ENCODE results near the gene CCDC81. TPM values are rescaled to one million over a fixed set of nuclear protein-coding genes. Genes with fewer than 3 reads are reported as not detected.
A peak's percentile ranks its signal among the peaks of the same experiment; 100 is the strongest.

Gene CCDC81
- total RNA-seq, 1 experiment from 2014 or later = 0.11 TPM

DNA sequence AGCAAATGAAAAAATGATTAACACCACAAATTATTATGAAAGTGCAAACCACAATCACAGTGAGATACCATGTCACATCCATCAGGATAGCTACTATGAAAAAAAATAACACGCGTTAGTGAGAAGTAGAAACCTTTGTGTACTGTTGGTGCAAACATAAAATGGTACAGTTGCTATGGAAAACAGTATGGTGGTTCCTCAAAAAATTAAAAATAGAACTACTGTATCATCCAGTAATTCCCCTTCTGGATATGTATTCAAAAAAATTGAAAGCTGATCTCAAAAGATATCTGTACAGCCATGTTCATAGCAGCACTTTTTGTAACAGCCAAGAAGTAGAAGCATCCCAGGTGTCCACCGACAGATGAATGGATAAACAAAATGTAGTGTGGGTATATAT is 43.4 kb downstream of the CCDC81 start:
- no peak overlapping the region for H3K9ac ChIP-seq (ENCODE audit: low read length)
- no peaks in the 10 kb centered on the region for H3K9me3 ChIP-seq (ENCODE audit: low read length)
- no peaks in the 10 kb centered on the region for H3K79me2 ChIP-seq (ENCODE audit: low read length)
- ChIA-PET POLR2A (ENCODE audit: unreplicated experiment) (no interaction called here), CTCF (interaction anchor here (0.9 kb wide), 1 partner anchor 58 kb away, joined by 3 read pairs; no protein-coding TSS in a partner anchor)
- no peak overlapping the region for H2AFZ ChIP-seq (ENCODE audit: low read length)
- H3K4me3 ChIP-seq (ENCODE audit: low read length) = no peak overlapping the region
- no peaks in the 10 kb centered on the region for H3K4me1 ChIP-seq (ENCODE audit: insufficient read depth, low read length)
- no peaks in the 10 kb centered on the region for H3F3A ChIP-seq (ENCODE audit: low read length, unreplicated experiment)
- BruUV-seq (replicated peaks) = no TSS peak
- TF ChIP-seq, protein P1, sequence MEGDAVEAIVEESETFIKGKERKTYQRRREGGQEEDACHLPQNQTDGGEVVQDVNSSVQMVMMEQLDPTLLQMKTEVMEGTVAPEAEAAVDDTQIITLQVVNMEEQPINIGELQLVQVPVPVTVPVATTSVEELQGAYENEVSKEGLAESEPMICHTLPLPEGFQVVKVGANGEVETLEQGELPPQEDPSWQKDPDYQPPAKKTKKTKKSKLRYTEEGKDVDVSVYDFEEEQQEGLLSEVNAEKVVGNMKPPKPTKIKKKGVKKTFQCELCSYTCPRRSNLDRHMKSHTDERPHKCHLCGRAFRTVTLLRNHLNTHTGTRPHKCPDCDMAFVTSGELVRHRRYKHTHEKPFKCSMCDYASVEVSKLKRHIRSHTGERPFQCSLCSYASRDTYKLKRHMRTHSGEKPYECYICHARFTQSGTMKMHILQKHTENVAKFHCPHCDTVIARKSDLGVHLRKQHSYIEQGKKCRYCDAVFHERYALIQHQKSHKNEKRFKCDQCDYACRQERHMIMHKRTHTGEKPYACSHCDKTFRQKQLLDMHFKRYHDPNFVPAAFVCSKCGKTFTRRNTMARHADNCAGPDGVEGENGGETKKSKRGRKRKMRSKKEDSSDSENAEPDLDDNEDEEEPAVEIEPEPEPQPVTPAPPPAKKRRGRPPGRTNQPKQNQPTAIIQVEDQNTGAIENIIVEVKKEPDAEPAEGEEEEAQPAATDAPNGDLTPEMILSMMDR (conservative IDR thresholded peaks at IDR 0.05; ENCODE audit: low read depth, low read length) = no peak
- TF ChIP-seq EZH2phosphoT487 (IDR thresholded peaks at IDR 0.05; ENCODE audit: borderline replicate concordance, low read length) (no peak), EZH2 (IDR thresholded peaks at IDR 0.05; ENCODE audit: low read length, unreplicated experiment) (no peak)
- DNase-seq (no peak), ATAC-seq (no peak)
- intact Hi-C loops (cut with micrococcal nuclease) = no loop called here
- H3K27ac ChIP-seq (ENCODE audit: low read length) = no peak overlapping the region
- no peaks in the 10 kb centered on the region for H4K20me1 ChIP-seq (ENCODE audit: low read length)
- H3K9me2 ChIP-seq (replicated peaks; ENCODE audit: low read length) = no peaks in the 10 kb centered on the region
- H3K36me3 ChIP-seq (ENCODE audit: low read depth, low read length) = no peaks in the 10 kb centered on the region
- H3K27me3 ChIP-seq (ENCODE audit: low read length) = no peaks in the 10 kb centered on the region
- no peak overlapping the region for H3K4me2 ChIP-seq (ENCODE audit: low read length)

DNA sequence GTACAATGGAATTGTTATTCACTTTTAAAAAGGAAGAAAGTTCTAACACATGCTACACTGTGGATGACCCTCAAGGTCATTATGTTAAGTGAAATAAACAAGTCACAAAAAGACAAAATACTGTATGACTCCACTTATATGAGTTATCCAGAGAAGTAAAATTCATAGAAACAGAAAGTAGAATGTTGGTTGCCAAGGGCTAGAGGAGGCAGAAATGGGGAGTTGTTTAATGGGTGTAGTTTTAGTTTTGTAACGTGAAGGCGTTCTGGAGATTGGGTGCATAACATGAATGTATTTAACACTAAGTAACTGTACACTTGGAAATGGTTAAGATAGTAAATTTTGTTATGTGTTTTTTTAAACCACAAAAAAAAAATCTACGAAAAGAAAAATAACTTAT is 43.8 kb downstream of the CCDC81 start:
- intact Hi-C loops (cut with micrococcal nuclease) = no loop called here
- H3K36me3 ChIP-seq (ENCODE audit: low read depth, low read length) = no peaks in the 10 kb centered on the region

DNA sequence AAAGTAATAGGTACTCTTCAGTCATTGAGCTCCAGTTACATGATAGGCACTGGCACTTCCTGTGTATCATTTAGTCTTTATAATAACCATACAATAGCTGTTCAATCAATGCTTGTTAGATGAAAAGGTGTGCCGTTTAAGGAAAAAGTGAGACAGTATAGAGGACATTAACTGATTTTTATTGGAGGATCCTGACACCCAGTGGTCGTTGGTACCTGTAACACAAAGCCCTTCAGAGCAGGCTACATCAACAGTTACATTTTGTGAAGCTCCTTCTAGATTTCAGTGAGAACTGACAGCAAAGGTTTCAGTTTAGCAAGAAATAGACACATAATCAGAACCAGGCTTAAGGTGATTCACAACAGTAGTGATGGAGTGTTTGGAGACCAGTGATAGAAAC is 44.2 kb downstream of the CCDC81 start:
- H3K27ac ChIP-seq (ENCODE audit: low read length) = no peak overlapping the region
- H3K79me2 ChIP-seq (ENCODE audit: low read length) = no peaks in the 10 kb centered on the region
- DNase-seq = peak; percentile 3
- H3K9ac ChIP-seq (ENCODE audit: low read length) = no peak overlapping the region
- no peak overlapping the region for H3K4me3 ChIP-seq (ENCODE audit: low read length)
- no peaks in the 10 kb centered on the region for H3K4me1 ChIP-seq (ENCODE audit: insufficient read depth, low read length)
- no peaks in the 10 kb centered on the region for H3K9me2 ChIP-seq (replicated peaks; ENCODE audit: low read length)
- H3F3A ChIP-seq (ENCODE audit: low read length, unreplicated experiment) = no peaks in the 10 kb centered on the region
- no peak overlapping the region for H3K4me2 ChIP-seq (ENCODE audit: low read length)
- no peaks in the 10 kb centered on the region for H3K27me3 ChIP-seq (ENCODE audit: low read length)
- no peaks in the 10 kb centered on the region for H3K36me3 ChIP-seq (ENCODE audit: low read depth, low read length)
- no peaks in the 10 kb centered on the region for H4K20me1 ChIP-seq (ENCODE audit: low read length)
- BruUV-seq (replicated peaks) = no TSS peak
- TF ChIP-seq, protein P1 (conservative IDR thresholded peaks at IDR 0.05; ENCODE audit: low read depth, low read length) = peak; percentile 28; the same call in 1 of the 2 replicates
- TF ChIP-seq EZH2 (IDR thresholded peaks at IDR 0.05; ENCODE audit: low read length, unreplicated experiment) = no peak
- TF ChIP-seq EZH2phosphoT487 (IDR thresholded peaks at IDR 0.05; ENCODE audit: borderline replicate concordance, low read length) = no peak
- ChIA-PET POLR2A (ENCODE audit: unreplicated experiment) (no interaction called here), CTCF (interaction anchor here (0.6 to 0.9 kb wide), 2 partner anchors 59 to 640 kb away, joined by 3 to 4 read pairs; no protein-coding TSS in a partner anchor)
- ATAC-seq = no peak
- H3K9me3 ChIP-seq (ENCODE audit: low read length) = no peaks in the 10 kb centered on the region
- intact Hi-C loops (cut with micrococcal nuclease) = no loop called here
- H2AFZ ChIP-seq (ENCODE audit: low read length) = no peak overlapping the region

More for the DNA sequence above, 43.8 kb downstream of the CCDC81 start:
- H3K27me3 ChIP-seq (ENCODE audit: low read length) = no peaks in the 10 kb centered on the region
- no peak overlapping the region for H3K9ac ChIP-seq (ENCODE audit: low read length)
- H3K27ac ChIP-seq (ENCODE audit: low read length) = no peak overlapping the region
- CTCF ChIA-PET = interaction anchor here (0.6 to 0.9 kb wide), 2 partner anchors 58 to 639 kb away, joined by 3 to 4 read pairs; no protein-coding TSS in a partner anchor
- H3K79me2 ChIP-seq (ENCODE audit: low read length) = no peaks in the 10 kb centered on the region
- H2AFZ ChIP-seq (ENCODE audit: low read length) = no peak overlapping the region
- H3K9me3 ChIP-seq (ENCODE audit: low read length) = no peaks in the 10 kb centered on the region
- H3F3A ChIP-seq (ENCODE audit: low read length, unreplicated experiment) = no peaks in the 10 kb centered on the region
- POLR2A ChIA-PET (ENCODE audit: unreplicated experiment) = no interaction called here
- ATAC-seq (no peak), DNase-seq (no peak)
- no peaks in the 10 kb centered on the region for H3K9me2 ChIP-seq (replicated peaks; ENCODE audit: low read length)
- no TSS peak for BruUV-seq (replicated peaks)
- H3K4me1 ChIP-seq (ENCODE audit: insufficient read depth, low read length) = no peaks in the 10 kb centered on the region
- TF ChIP-seq, protein P1 (conservative IDR thresholded peaks at IDR 0.05; ENCODE audit: low read depth, low read length) = no peak
- TF ChIP-seq EZH2 (IDR thresholded peaks at IDR 0.05; ENCODE audit: low read length, unreplicated experiment) (no peak), EZH2phosphoT487 (IDR thresholded peaks at IDR 0.05; ENCODE audit: borderline replicate concordance, low read length) (no peak)
- H4K20me1 ChIP-seq (ENCODE audit: low read length) = no peaks in the 10 kb centered on the region
- H3K4me3 ChIP-seq (ENCODE audit: low read length) = no peak overlapping the region
- H3K4me2 ChIP-seq (ENCODE audit: low read length) = no peak overlapping the region
